ENCODE data around the gene TLE4. TPM values are rescaled to one million over a fixed set of nuclear protein-coding genes. Genes with fewer than 3 reads are reported as not detected.

Gene TLE4
- total and polyA plus RNA-seq, 10 of the 15 experiments (the other 5 are each of a cell fraction or from before 2014, with no cell fraction given): 5.3 to 53.3 (median 23.3) TPM

DNA sequence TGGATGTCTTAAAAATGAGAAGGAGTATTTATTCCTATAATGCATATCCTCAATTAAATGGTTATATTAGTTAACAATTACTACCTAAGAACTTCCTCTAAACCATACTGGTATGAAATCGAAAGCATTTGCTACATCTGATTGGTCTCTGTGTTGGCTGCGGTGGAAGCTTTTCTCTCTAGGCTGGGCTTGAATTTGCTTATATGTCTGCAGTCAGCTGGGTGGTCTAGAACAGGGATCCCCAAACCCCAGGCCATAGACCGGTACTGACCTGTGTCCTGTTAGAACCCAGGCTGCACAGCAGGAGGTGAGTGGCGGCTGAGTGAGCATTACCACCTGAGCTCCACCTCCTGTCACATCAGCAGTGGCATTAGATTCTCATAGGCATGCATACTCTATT, 112.3 kb downstream of the TLE4 start:
- no peak for FAIRE-seq
- TF ChIP-seq, protein P1, sequence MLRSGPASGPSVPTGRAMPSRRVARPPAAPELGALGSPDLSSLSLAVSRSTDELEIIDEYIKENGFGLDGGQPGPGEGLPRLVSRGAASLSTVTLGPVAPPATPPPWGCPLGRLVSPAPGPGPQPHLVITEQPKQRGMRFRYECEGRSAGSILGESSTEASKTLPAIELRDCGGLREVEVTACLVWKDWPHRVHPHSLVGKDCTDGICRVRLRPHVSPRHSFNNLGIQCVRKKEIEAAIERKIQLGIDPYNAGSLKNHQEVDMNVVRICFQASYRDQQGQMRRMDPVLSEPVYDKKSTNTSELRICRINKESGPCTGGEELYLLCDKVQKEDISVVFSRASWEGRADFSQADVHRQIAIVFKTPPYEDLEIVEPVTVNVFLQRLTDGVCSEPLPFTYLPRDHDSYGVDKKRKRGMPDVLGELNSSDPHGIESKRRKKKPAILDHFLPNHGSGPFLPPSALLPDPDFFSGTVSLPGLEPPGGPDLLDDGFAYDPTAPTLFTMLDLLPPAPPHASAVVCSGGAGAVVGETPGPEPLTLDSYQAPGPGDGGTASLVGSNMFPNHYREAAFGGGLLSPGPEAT (IDR thresholded peaks at IDR 0.05; ENCODE audit: low read depth): no peak
- TF ChIP-seq TARDBP (IDR thresholded peaks at IDR 0.05; ENCODE audit: borderline replicate concordance): no peak
- no peak for TF ChIP-seq SIX5 (IDR thresholded peaks at IDR 0.05; ENCODE audit: low read depth, low read length, severe bottlenecking)
- no peak for TF ChIP-seq SUZ12 (IDR thresholded peaks at IDR 0.05; ENCODE audit: unreplicated experiment)
- no peak for TF ChIP-seq ZNF622 (IDR thresholded peaks at IDR 0.05)
- TF ChIP-seq FOXK2 (IDR thresholded peaks at IDR 0.05): no peak
- TF ChIP-seq SREBF1 (IDR thresholded peaks at IDR 0.05; ENCODE audit: low read length): no peak
- TF ChIP-seq, protein P2, sequence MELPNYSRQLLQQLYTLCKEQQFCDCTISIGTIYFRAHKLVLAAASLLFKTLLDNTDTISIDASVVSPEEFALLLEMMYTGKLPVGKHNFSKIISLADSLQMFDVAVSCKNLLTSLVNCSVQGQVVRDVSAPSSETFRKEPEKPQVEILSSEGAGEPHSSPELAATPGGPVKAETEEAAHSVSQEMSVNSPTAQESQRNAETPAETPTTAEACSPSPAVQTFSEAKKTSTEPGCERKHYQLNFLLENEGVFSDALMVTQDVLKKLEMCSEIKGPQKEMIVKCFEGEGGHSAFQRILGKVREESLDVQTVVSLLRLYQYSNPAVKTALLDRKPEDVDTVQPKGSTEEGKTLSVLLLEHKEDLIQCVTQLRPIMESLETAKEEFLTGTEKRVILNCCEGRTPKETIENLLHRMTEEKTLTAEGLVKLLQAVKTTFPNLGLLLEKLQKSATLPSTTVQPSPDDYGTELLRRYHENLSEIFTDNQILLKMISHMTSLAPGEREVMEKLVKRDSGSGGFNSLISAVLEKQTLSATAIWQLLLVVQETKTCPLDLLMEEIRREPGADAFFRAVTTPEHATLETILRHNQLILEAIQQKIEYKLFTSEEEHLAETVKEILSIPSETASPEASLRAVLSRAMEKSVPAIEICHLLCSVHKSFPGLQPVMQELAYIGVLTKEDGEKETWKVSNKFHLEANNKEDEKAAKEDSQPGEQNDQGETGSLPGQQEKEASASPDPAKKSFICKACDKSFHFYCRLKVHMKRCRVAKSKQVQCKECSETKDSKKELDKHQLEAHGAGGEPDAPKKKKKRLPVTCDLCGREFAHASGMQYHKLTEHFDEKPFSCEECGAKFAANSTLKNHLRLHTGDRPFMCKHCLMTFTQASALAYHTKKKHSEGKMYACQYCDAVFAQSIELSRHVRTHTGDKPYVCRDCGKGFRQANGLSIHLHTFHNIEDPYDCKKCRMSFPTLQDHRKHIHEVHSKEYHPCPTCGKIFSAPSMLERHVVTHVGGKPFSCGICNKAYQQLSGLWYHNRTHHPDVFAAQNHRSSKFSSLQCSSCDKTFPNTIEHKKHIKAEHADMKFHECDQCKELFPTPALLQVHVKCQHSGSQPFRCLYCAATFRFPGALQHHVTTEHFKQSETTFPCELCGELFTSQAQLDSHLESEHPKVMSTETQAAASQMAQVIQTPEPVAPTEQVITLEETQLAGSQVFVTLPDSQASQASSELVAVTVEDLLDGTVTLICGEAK (IDR thresholded peaks at IDR 0.05; ENCODE audit: borderline replicate concordance): no peak
- TF ChIP-seq, protein P3, sequence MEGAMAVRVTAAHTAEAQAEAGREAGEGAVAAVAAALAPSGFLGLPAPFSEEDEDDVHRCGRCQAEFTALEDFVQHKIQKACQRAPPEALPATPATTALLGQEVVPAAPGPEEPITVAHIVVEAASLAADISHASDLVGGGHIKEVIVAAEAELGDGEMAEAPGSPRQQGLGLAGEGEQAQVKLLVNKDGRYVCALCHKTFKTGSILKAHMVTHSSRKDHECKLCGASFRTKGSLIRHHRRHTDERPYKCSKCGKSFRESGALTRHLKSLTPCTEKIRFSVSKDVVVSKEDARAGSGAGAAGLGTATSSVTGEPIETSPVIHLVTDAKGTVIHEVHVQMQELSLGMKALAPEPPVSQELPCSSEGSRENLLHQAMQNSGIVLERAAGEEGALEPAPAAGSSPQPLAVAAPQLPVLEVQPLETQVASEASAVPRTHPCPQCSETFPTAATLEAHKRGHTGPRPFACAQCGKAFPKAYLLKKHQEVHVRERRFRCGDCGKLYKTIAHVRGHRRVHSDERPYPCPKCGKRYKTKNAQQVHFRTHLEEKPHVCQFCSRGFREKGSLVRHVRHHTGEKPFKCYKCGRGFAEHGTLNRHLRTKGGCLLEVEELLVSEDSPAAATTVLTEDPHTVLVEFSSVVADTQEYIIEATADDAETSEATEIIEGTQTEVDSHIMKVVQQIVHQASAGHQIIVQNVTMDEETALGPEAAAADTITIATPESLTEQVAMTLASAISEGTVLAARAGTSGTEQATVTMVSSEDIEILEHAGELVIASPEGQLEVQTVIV (IDR thresholded peaks at IDR 0.05; ENCODE audit: borderline replicate concordance, partially characterized antibody): no peak
- TF ChIP-seq FOS (IDR thresholded peaks at IDR 0.05; ENCODE audit: borderline replicate concordance, extremely low read depth, insufficient read length): no peak
- TF ChIP-seq RUNX3 (IDR thresholded peaks at IDR 0.05; ENCODE audit: low read length): no peak
- TF ChIP-seq SUPT20H (IDR thresholded peaks at IDR 0.05; ENCODE audit: borderline replicate concordance, control insufficient read depth, low read depth, low read length): no peak
- TF ChIP-seq ZNF24 (IDR thresholded peaks at IDR 0.05): no peak
- TF ChIP-seq HDAC6 (IDR thresholded peaks at IDR 0.05; ENCODE audit: unreplicated experiment): no peak
- TF ChIP-seq TCF7 (IDR thresholded peaks at IDR 0.05; ENCODE audit: borderline replicate concordance): no peak
- TF ChIP-seq GABPA (IDR thresholded peaks at IDR 0.05; ENCODE audit: low read depth): no peak

More for the DNA sequence above, 112.3 kb downstream of the TLE4 start:
- Histone ChIP-seq H3K4me2 (ENCODE audit: control insufficient read depth, insufficient read depth) (no peak overlapping the region), H3K4me1 (ENCODE audit: control insufficient read depth, insufficient read depth, low read length) (no peaks in the 10 kb centered on the region; the same call in 1 of the 2 replicates), H3K4me3 (no peak overlapping the region), H3K79me2 (ENCODE audit: control insufficient read depth, insufficient read depth, low read length) (no peaks in the 10 kb centered on the region), H3K9ac (ENCODE audit: control insufficient read depth, insufficient read depth, low read length) (no peak overlapping the region), H3K9me3 (replicated peaks; ENCODE audit: control insufficient read depth, insufficient read depth, low read length) (no peaks in the 10 kb centered on the region), H4K20me1 (ENCODE audit: control insufficient read depth, insufficient read depth) (no peaks in the 10 kb centered on the region), H3K27ac (ENCODE audit: control insufficient read depth, insufficient read depth) (no peak overlapping the region), H3K27me3 (replicated peaks in 1 of 2; ENCODE audit: control insufficient read depth in 2 of 2, insufficient read depth in 2 of 2, low read length in 1 of 2) (no peaks in the 10 kb centered on the region), H2AFZ (ENCODE audit: control insufficient read depth, low read depth, low read length) (no peak overlapping the region), H3K36me3 (ENCODE audit: control insufficient read depth in 2 of 2, insufficient read depth in 2 of 2, low read length in 1 of 2) (peaks cover 0 to 4% of the 10 kb centered on the region in 2 experiments; a peak in 1 of 4 replicates)
- 100% methylated on average over 4 of the region's 4 CpGs for WGBS (ENCODE audit: insufficient coverage, insufficient replicate concordance, low lambda C conversion rate, missing lambda C conversion rate)
- SMC1A ChIA-PET (ENCODE audit: uncharacterized antibody, unreplicated experiment): interaction anchor here (1.9 kb wide), 1 partner anchor 10 kb away, joined by 7 read pairs; no protein-coding TSS in a partner anchor
- intact Hi-C loops (cut with micrococcal nuclease; ENCODE audit: unreplicated experiment) (no loop called here), in situ Hi-C loops (cut with MboI) (no loop called here)
- DNase-seq (ENCODE audit: low read depth, low spot score): no peak
- CTCF ChIA-PET: no interaction called here
- no TSS peak for BruUV-seq (replicated peaks)
- no peak for ATAC-seq
- POLR2A ChIA-PET: interaction anchor here (1.0 kb wide), 1 partner anchor 10 kb away, joined by 3 read pairs; no protein-coding TSS in a partner anchor
- RAD21 ChIA-PET (ENCODE audit: unreplicated experiment): interaction anchor here (1.8 kb wide), 1 partner anchor 11 kb away, joined by 5 read pairs; no protein-coding TSS in a partner anchor
